ENCODE results near the gene TM4SF4. TPM values are rescaled to one million over a fixed set of nuclear protein-coding genes. Genes with fewer than 3 reads are reported as not detected.
A peak's percentile ranks its signal among the peaks of the same experiment; 100 is the strongest.

The TM4SF4 gene
- total RNA-seq, 2 donors from 2014 or later, result 53.2 to 149 TPM

DNA sequence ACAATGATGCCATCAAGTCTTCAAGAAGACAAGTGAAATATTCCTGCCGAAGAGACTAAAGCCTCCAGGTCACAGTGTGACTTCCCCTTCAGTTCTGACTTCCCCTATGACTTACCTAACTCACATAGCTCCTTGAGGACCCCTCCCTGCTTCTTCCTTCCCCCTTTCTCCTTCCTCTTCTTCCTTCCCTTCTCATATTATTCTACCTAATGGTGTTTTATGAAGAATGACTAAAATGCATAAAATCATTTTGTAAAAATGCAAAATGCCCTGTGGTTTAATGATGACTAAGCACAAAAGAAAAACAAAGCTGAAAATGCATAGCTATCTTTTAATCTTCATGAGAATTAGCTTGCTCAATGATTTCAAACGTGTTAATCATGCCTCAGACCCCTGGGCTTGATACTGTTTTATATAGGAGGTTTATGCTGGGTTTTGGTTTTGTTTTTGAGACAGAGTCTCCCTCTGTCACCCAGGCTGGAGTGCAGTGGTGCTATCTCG lies 26.1 kb upstream of the TM4SF4 start:
- ATAC-seq, result no peak
- no peak overlapping the region for H3K27ac ChIP-seq
- DNase-seq, result no peak
- H3K4me3 ChIP-seq, result no peak overlapping the region
- intact Hi-C loops (cut with DNase I), result no loop called here
- TF ChIP-seq, protein P1, sequence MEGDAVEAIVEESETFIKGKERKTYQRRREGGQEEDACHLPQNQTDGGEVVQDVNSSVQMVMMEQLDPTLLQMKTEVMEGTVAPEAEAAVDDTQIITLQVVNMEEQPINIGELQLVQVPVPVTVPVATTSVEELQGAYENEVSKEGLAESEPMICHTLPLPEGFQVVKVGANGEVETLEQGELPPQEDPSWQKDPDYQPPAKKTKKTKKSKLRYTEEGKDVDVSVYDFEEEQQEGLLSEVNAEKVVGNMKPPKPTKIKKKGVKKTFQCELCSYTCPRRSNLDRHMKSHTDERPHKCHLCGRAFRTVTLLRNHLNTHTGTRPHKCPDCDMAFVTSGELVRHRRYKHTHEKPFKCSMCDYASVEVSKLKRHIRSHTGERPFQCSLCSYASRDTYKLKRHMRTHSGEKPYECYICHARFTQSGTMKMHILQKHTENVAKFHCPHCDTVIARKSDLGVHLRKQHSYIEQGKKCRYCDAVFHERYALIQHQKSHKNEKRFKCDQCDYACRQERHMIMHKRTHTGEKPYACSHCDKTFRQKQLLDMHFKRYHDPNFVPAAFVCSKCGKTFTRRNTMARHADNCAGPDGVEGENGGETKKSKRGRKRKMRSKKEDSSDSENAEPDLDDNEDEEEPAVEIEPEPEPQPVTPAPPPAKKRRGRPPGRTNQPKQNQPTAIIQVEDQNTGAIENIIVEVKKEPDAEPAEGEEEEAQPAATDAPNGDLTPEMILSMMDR (IDR thresholded peaks at IDR 0.05), result no peak
- no peak for TF ChIP-seq POLR2A (IDR thresholded peaks at IDR 0.05)
- H3K9me3 ChIP-seq, result no peaks in the 10 kb centered on the region
- WGBS, 2 donors, result 39 to 45% methylated on average over 3 of the region's 3 CpGs
- H3K36me3 ChIP-seq (replicated peaks in 1 of 2; ENCODE audit: insufficient read depth in 1 of 2, low read depth in 2 of 2), result no peaks in the 10 kb centered on the region
- H3K4me1 ChIP-seq, result peaks cover 7% of the 10 kb centered on the region
- no peaks in the 10 kb centered on the region for H3K27me3 ChIP-seq

DNA sequence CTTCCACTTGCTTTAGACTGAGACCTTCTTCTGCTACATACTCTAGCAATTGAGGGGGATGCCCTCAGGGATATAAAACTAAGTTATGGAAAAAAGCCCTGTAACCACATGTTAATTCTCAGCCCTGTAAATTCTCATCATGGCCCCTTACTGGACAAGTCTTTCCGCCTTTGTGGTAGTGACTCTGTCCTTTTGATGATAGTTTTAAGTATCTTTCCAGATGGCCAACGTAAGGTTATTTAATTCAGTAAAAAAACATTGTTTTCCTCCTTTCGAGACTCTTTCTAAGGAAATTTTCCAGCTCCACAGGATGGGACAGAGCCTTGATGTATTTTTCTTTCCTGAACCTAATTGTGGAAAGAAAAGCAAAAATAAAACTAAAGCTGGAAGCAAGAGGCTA lies 25.3 kb upstream of the TM4SF4 start:
- intact Hi-C loops (cut with DNase I), result no loop called here
- H3K27ac ChIP-seq, result no peak overlapping the region
- H3K4me3 ChIP-seq, result no peak overlapping the region
- DNase-seq, result no peak
- ATAC-seq, result no peak
- 52 to 57% methylated on average over 3 of the region's 3 CpGs for WGBS, 2 donors
- TF ChIP-seq, protein P1 (IDR thresholded peaks at IDR 0.05), result no peak
- TF ChIP-seq POLR2A (IDR thresholded peaks at IDR 0.05), result no peak
- H3K4me1 ChIP-seq, result no peaks in the 10 kb centered on the region
- no peaks in the 10 kb centered on the region for H3K36me3 ChIP-seq (replicated peaks in 1 of 2; ENCODE audit: insufficient read depth in 1 of 2, low read depth in 2 of 2)
- H3K9me3 ChIP-seq, result no peaks in the 10 kb centered on the region
- no peaks in the 10 kb centered on the region for H3K27me3 ChIP-seq

DNA sequence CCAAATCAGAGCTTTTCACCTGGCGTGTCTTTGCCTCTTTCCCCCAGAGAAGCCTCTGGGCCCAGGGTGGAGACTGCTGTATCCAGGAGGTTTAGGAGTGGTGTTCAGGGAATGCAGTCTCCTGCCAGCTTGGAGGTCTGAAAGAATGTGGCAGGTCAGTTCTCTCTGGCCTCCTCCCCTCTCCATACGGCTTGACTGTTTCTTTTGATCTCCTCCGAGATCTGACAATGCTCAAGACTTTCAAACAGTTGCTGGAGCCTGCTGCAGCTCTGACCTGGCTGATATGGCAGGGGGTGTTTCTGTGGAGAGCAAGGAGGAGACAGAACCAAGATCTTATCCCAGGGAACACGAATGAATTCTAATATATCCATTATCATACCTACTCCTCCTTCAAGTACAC lies 24.7 kb upstream of the TM4SF4 start:
- no peaks in the 10 kb centered on the region for H3K4me1 ChIP-seq
- no peak for TF ChIP-seq POLR2A (IDR thresholded peaks at IDR 0.05)
- TF ChIP-seq, protein P1 (IDR thresholded peaks at IDR 0.05), result no peak
- no peaks in the 10 kb centered on the region for H3K9me3 ChIP-seq
- H3K27me3 ChIP-seq, result no peaks in the 10 kb centered on the region
- no peak overlapping the region for H3K4me3 ChIP-seq
- intact Hi-C loops (cut with DNase I), result no loop called here
- DNase-seq (peak in 1 of 4 donors; percentile 29), ATAC-seq (peak; percentile 64)
- 57 to 58% methylated on average over 4 of the region's 4 CpGs for WGBS, 2 donors
- no peaks in the 10 kb centered on the region for H3K36me3 ChIP-seq (replicated peaks in 1 of 2; ENCODE audit: insufficient read depth in 1 of 2, low read depth in 2 of 2)
- H3K27ac ChIP-seq, result no peak overlapping the region

DNA sequence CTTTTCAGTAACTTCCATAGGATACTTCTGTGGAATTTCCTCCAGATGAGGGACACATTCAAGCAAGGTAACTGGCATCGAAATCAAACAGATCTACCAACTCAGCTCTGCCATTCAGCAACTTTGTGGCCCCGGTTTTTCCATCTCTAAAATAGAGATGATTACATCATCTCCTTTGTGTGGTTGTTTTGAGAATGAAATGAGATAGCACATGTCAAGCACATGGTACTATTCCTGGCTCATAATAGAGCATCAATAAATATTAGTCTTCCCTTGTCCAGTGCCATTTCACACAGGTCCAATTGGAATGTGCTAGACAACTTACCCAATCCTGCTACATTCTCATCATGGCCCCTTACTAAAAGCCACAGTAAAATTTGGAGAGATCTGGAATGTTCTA lies 24.2 kb upstream of the TM4SF4 start:
- Histone ChIP-seq H3K4me3 (no peak overlapping the region), H3K36me3 (replicated peaks in 1 of 2; ENCODE audit: insufficient read depth in 1 of 2, low read depth in 2 of 2) (no peaks in the 10 kb centered on the region), H3K27me3 (no peaks in the 10 kb centered on the region), H3K27ac (no peak overlapping the region), H3K9me3 (no peaks in the 10 kb centered on the region), H3K4me1 (no peaks in the 10 kb centered on the region)
- TF ChIP-seq, protein P1 (IDR thresholded peaks at IDR 0.05), result no peak
- TF ChIP-seq POLR2A (IDR thresholded peaks at IDR 0.05), result no peak
- intact Hi-C loops (cut with DNase I), result no loop called here
- ATAC-seq (no peak), DNase-seq (no peak)
- 70 to 72% methylated on average over 2 of the region's 2 CpGs for WGBS, 2 donors

DNA sequence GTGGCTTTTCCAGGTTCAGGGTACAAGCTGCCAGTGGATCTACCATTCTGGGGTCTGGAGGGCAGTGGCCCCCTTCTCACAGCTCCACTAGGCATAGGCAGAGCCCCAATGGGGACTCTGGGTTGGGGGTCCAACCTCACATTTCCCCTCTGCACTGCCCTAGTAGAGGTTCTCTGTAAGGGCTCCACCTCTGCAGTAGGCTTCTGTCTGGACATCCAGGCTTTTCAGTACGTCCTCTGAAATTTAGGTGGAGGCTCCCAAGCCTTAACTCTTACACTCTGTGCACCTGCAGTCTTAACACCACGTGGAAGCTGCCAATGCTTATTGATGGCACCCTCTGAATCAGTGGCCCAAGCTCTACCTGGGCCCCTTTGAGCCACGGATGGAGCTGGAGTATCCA lies 22.5 kb upstream of the TM4SF4 start:
- ATAC-seq, result no peak
- TF ChIP-seq, protein P1 (IDR thresholded peaks at IDR 0.05), result no peak
- no peak for TF ChIP-seq POLR2A (IDR thresholded peaks at IDR 0.05)
- Histone ChIP-seq H3K9me3 (no peaks in the 10 kb centered on the region), H3K4me3 (no peak overlapping the region), H3K27ac (no peak overlapping the region), H3K27me3 (no peaks in the 10 kb centered on the region), H3K36me3 (replicated peaks in 1 of 2; ENCODE audit: insufficient read depth in 1 of 2, low read depth in 2 of 2) (no peaks in the 10 kb centered on the region), H3K4me1 (no peaks in the 10 kb centered on the region)
- 83 to 97% methylated on average over 3 of the region's 3 CpGs for WGBS, 2 donors
- no peak for DNase-seq
- intact Hi-C loops (cut with DNase I), result no loop called here

Data from body of pancreas (tissue), 4 donors.